ENCODE data around the gene GJC2. TPM values are rescaled to one million over a fixed set of nuclear protein-coding genes. Genes with fewer than 3 reads are reported as not detected.

Gene GJC2
- total RNA-seq, 2 donors from 2014 or later: 0.93 to 2.3 TPM

- TF ChIP-seq CTCF (IDR thresholded peaks at IDR 0.05): no peak
- Histone ChIP-seq H3K36me3 (peaks cover 29% of the 10 kb centered on the region), H3K4me3 (peak overlapping the region in 1 of 2 donors; percentile 27), H3K27ac (peak overlapping the region; percentile 82 to 83), H3K4me1 (peaks cover 7 to 64% of the 10 kb centered on the region in 2 donors), H3K27me3 (no peaks in the 10 kb centered on the region), H3K9me3 (no peaks in the 10 kb centered on the region)
- DNase-seq (ENCODE audit: low spot score): no peak
Measured at GRCh38 chr1:228148935-228149405, 760 bp upstream of the GJC2 start.

- no peak for TF ChIP-seq CTCF (IDR thresholded peaks at IDR 0.05)
- Histone ChIP-seq H3K4me3 (peak overlapping the region; percentile 13 to 27), H3K9me3 (no peaks in the 10 kb centered on the region), H3K4me1 (peaks cover 7 to 52% of the 10 kb centered on the region in 2 donors), H3K27ac (peak overlapping the region; percentile 82 to 83), H3K27me3 (no peaks in the 10 kb centered on the region), H3K36me3 (peaks cover 29% of the 10 kb centered on the region)
- no peak for DNase-seq (ENCODE audit: low spot score)
Measured at GRCh38 chr1:228150120-228150460, 360 bp downstream of the GJC2 start.

- Histone ChIP-seq H3K36me3 (peaks cover 24% of the 10 kb centered on the region), H3K9me3 (no peaks in the 10 kb centered on the region), H3K4me1 (peaks cover 7 to 49% of the 10 kb centered on the region in 2 donors), H3K27me3 (no peaks in the 10 kb centered on the region), H3K27ac (peak overlapping the region; percentile 82 to 83), H3K4me3 (peak overlapping the region; percentile 13 to 27)
- TF ChIP-seq CTCF (IDR thresholded peaks at IDR 0.05): no peak
- peak; percentile 77 for DNase-seq (ENCODE audit: low spot score)
Measured at GRCh38 chr1:228150461-228151179, 890 bp downstream of the GJC2 start.

GRCh38 chr1:228151180-228151925 lies 1.6 kb downstream of the GJC2 start:
- Histone ChIP-seq H3K36me3 (peaks cover 19% of the 10 kb centered on the region), H3K27ac (peak overlapping the region; percentile 82 to 83), H3K27me3 (no peaks in the 10 kb centered on the region), H3K4me1 (peaks cover 7 to 49% of the 10 kb centered on the region in 2 donors), H3K9me3 (no peaks in the 10 kb centered on the region), H3K4me3 (no peak overlapping the region)
- DNase-seq (ENCODE audit: low spot score): no peak
- TF ChIP-seq CTCF (IDR thresholded peaks at IDR 0.05): no peak

- DNase-seq (ENCODE audit: low spot score): no peak
- Histone ChIP-seq H3K27ac (no peak overlapping the region), H3K27me3 (no peaks in the 10 kb centered on the region), H3K4me1 (peaks cover 7 to 44% of the 10 kb centered on the region in 2 donors), H3K9me3 (no peaks in the 10 kb centered on the region), H3K4me3 (no peak overlapping the region), H3K36me3 (peaks cover 10% of the 10 kb centered on the region)
- no peak for TF ChIP-seq CTCF (IDR thresholded peaks at IDR 0.05)
Measured at GRCh38 chr1:228152097-228152917, 2.6 kb downstream of the GJC2 start.
